ENCODE results near the gene NKPD1. TPM values are rescaled to one million over a fixed set of nuclear protein-coding genes. Genes with fewer than 3 reads are reported as not detected.

Gene NKPD1
- total RNA-seq, 1 donor from 2014 or later: not detected

- peak overlapping the region; percentile 95 for H3K4me3 Mint-ChIP-seq (ENCODE audit: unreplicated experiment)
- H3K4me1 Mint-ChIP-seq (ENCODE audit: low read depth, unreplicated experiment): peaks cover 6% of the 10 kb centered on the region
- peaks cover 14% of the 10 kb centered on the region for H3K4me1 ChIP-seq (ENCODE audit: insufficient read depth, low read length)
- peak overlapping the region; percentile 96 for H2AFZ ChIP-seq (ENCODE audit: low read depth, low read length)
- no peaks in the 10 kb centered on the region for H3K9me3 Mint-ChIP-seq (ENCODE audit: unreplicated experiment)
- peaks cover 19% of the 10 kb centered on the region for H3K79me2 ChIP-seq (ENCODE audit: insufficient read depth, low read length)
- H3K4me3 ChIP-seq (ENCODE audit: insufficient read depth, low read depth, low read length): peak overlapping the region; percentile 84
- H3K27ac ChIP-seq (ENCODE audit: low read depth, low read length): peak overlapping the region; percentile 84
- FAIRE-seq: no peak
- H3K9me3 ChIP-seq (ENCODE audit: insufficient read depth, low read depth, low read length): no peaks in the 10 kb centered on the region
- H3K4me2 ChIP-seq (ENCODE audit: low read length): peak overlapping the region; percentile 99
- DNase-seq (ENCODE audit: low read depth): peak; percentile 6
- TF ChIP-seq EZH2 (IDR thresholded peaks at IDR 0.05; ENCODE audit: insufficient read depth, low read length): no peak
- TF ChIP-seq CTCF (IDR thresholded peaks at IDR 0.05; ENCODE audit: insufficient read depth, low read depth, low read length): no peak
- H3K27me3 Mint-ChIP-seq (ENCODE audit: low read depth, unreplicated experiment): peaks cover 2% of the 10 kb centered on the region
- no peaks in the 10 kb centered on the region for H3K27me3 ChIP-seq (ENCODE audit: insufficient read depth, low read length)
- peak overlapping the region; percentile 87 for H3K9ac ChIP-seq (ENCODE audit: low read length)
- no peaks in the 10 kb centered on the region for H3K36me3 ChIP-seq (ENCODE audit: insufficient read depth, low read length)
- peaks cover 5% of the 10 kb centered on the region for H3K36me3 Mint-ChIP-seq (ENCODE audit: low read depth, unreplicated experiment)
- peaks cover 24% of the 10 kb centered on the region for H4K20me1 ChIP-seq (ENCODE audit: insufficient read depth, low read length)
- peak overlapping the region; percentile 99 for H3K27ac Mint-ChIP-seq (ENCODE audit: unreplicated experiment)
Measured at GRCh38 chr19:45179072-45179891, 18.5 kb upstream of the NKPD1 start.

GRCh38 chr19:45178262-45179071 lies 17.7 kb upstream of the NKPD1 start, which contains the start of gene BLOC1S3:
Gene BLOC1S3 (plus strand): TSS chr19:45178784. CDS start chr19:45179297, 513 bp downstream.
- H3K4me2 ChIP-seq (ENCODE audit: low read length): peak within 1 kb of the TSS; percentile 99
- H3K4me3 Mint-ChIP-seq (ENCODE audit: unreplicated experiment): peak within 1 kb of the TSS; percentile 95
- H3K9ac ChIP-seq (ENCODE audit: low read length): peak within 1 kb of the TSS; percentile 92
- no peaks in the 10 kb centered on the region for H3K27me3 ChIP-seq (ENCODE audit: insufficient read depth, low read length)
- H3K79me2 ChIP-seq (ENCODE audit: insufficient read depth, low read length): peaks cover 19% of the 10 kb centered on the region
- no peaks in the 10 kb centered on the region for H3K9me3 ChIP-seq (ENCODE audit: insufficient read depth, low read depth, low read length)
- DNase-seq (ENCODE audit: low read depth) (peak; percentile 100), FAIRE-seq (peak; percentile 76)
- TF ChIP-seq EZH2 (IDR thresholded peaks at IDR 0.05; ENCODE audit: insufficient read depth, low read length): no peak
- no peak for TF ChIP-seq CTCF (IDR thresholded peaks at IDR 0.05; ENCODE audit: insufficient read depth, low read depth, low read length)
- H3K36me3 ChIP-seq (ENCODE audit: insufficient read depth, low read length): no peaks in the 10 kb centered on the region
- peak within 1 kb of the TSS; percentile 99 for H3K27ac Mint-ChIP-seq (ENCODE audit: unreplicated experiment)
- H4K20me1 ChIP-seq (ENCODE audit: insufficient read depth, low read length): peaks cover 20% of the 10 kb centered on the region
- H3K36me3 Mint-ChIP-seq (ENCODE audit: low read depth, unreplicated experiment): peaks cover 5% of the 10 kb centered on the region
- peak within 1 kb of the TSS; percentile 96 for H2AFZ ChIP-seq (ENCODE audit: low read depth, low read length)
- peaks cover 2% of the 10 kb centered on the region for H3K27me3 Mint-ChIP-seq (ENCODE audit: low read depth, unreplicated experiment)
- peak within 1 kb of the TSS; percentile 97 for H3K27ac ChIP-seq (ENCODE audit: low read depth, low read length)
- H3K4me1 Mint-ChIP-seq (ENCODE audit: low read depth, unreplicated experiment): peaks cover 13% of the 10 kb centered on the region
- H3K4me3 ChIP-seq (ENCODE audit: insufficient read depth, low read depth, low read length): peak within 1 kb of the TSS; percentile 84
- H3K4me1 ChIP-seq (ENCODE audit: insufficient read depth, low read length): peaks cover 14% of the 10 kb centered on the region
- H3K9me3 Mint-ChIP-seq (ENCODE audit: unreplicated experiment): no peaks in the 10 kb centered on the region

All from astrocyte (in vitro differentiated cells and primary cell).